SH-SY5Y (cell line): ENCODE measurements around the gene KIF3A.

Experiments used
- GATA2 ChIP-seq: IDR thresholded peaks from 2 replicates; pipeline ENCODE4 v1.6.1; 2011; ENCODE audit warnings: mild to moderate bottlenecking, low read depth, low read length
- GATA3 ChIP-seq: IDR thresholded peaks from 2 replicates; pipeline ENCODE4 v1.6.1; 2011; ENCODE audit warnings: low read depth, mild to moderate bottlenecking, low read length, moderate library complexity

DNA sequence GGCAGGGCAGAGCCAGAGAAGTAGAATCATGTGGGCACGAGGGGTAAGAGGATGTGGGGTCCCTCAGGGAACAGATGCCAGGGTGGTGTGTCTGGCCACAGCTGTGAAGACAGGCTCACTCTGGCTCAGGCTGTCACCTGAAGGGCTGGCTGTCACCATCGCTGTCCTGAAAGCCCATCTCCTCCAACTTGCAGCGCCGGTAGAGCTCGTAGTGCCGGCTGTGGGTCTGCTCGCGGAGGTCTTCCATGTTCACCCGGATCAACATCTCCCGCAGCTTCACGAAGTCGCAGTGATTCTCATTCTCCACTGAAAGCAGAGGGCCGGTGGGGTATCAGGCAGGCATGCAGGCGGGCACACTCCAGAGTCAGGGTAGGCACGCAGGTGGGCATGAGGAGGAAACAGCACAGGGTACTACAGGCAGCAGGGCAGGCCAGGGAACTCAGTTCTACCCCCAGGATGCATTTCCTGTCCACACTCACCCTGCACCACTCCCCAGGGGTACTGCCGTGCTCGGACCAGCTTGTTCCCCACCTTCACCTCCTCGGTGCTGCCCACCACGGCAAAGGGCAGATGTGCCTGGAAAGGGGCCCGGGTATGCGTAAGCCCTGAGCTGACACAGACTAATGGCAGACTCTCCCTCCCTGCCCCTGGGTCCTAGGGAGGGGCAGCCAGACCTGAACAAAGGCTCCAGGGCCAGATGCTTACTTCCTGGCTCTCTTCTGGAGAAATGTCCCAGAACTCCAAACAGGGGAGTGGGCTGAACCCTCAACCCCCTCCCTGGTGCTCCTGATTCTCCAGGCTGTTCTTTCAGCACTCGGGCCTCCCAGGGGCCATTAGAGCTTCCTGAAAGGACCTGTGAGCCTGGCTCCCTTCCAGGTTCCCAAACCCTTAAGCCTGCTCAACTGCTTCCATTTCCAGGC, 24.2 kb upstream of the KIF3A start:
- TF ChIP-seq GATA2 (no peak), GATA3 (no peak)
